Measurements from ENCODE around the gene SLC22A16. TPM values are rescaled to one million over a fixed set of nuclear protein-coding genes. Genes with fewer than 3 reads are reported as not detected.
A peak's percentile ranks its signal among the peaks of the same experiment; 100 is the strongest.

Gene SLC22A16
- total and polyA plus RNA-seq, 2 experiments from 2014 or later, result not detected

- TF ChIP-seq, protein P1, sequence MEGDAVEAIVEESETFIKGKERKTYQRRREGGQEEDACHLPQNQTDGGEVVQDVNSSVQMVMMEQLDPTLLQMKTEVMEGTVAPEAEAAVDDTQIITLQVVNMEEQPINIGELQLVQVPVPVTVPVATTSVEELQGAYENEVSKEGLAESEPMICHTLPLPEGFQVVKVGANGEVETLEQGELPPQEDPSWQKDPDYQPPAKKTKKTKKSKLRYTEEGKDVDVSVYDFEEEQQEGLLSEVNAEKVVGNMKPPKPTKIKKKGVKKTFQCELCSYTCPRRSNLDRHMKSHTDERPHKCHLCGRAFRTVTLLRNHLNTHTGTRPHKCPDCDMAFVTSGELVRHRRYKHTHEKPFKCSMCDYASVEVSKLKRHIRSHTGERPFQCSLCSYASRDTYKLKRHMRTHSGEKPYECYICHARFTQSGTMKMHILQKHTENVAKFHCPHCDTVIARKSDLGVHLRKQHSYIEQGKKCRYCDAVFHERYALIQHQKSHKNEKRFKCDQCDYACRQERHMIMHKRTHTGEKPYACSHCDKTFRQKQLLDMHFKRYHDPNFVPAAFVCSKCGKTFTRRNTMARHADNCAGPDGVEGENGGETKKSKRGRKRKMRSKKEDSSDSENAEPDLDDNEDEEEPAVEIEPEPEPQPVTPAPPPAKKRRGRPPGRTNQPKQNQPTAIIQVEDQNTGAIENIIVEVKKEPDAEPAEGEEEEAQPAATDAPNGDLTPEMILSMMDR (IDR thresholded peaks at IDR 0.05; ENCODE audit: low read depth, low read length), result no peak
- Histone ChIP-seq H3K4me3 (no peak overlapping the region), H3K27me3 (no peaks in the 10 kb centered on the region), H3K9me3 (ENCODE audit: low read depth) (no peaks in the 10 kb centered on the region), H3K27ac (no peak overlapping the region), H3K36me3 (no peaks in the 10 kb centered on the region), H3K4me1 (ENCODE audit: low read depth) (peaks cover 3% of the 10 kb centered on the region)
- DNase-seq (ENCODE audit: low read depth in 1 of 2, low spot score in 1 of 2), result no peak
These were observed 74.7 kb downstream of the SLC22A16 start for GRCh38 chr6:110401585-110402176.

GRCh38 chr6:110400208-110400607 lies 76.2 kb downstream of the SLC22A16 start:
- Histone ChIP-seq H3K4me3 (no peak overlapping the region), H3K36me3 (no peaks in the 10 kb centered on the region), H3K27me3 (no peaks in the 10 kb centered on the region), H3K27ac (no peak overlapping the region), H3K9me3 (ENCODE audit: low read depth) (no peaks in the 10 kb centered on the region), H3K4me1 (ENCODE audit: low read depth) (peaks cover 3% of the 10 kb centered on the region)
- TF ChIP-seq, protein P1 (IDR thresholded peaks at IDR 0.05; ENCODE audit: low read depth, low read length), result no peak
- no peak for DNase-seq (ENCODE audit: low read depth in 1 of 2, low spot score in 1 of 2)

DNA sequence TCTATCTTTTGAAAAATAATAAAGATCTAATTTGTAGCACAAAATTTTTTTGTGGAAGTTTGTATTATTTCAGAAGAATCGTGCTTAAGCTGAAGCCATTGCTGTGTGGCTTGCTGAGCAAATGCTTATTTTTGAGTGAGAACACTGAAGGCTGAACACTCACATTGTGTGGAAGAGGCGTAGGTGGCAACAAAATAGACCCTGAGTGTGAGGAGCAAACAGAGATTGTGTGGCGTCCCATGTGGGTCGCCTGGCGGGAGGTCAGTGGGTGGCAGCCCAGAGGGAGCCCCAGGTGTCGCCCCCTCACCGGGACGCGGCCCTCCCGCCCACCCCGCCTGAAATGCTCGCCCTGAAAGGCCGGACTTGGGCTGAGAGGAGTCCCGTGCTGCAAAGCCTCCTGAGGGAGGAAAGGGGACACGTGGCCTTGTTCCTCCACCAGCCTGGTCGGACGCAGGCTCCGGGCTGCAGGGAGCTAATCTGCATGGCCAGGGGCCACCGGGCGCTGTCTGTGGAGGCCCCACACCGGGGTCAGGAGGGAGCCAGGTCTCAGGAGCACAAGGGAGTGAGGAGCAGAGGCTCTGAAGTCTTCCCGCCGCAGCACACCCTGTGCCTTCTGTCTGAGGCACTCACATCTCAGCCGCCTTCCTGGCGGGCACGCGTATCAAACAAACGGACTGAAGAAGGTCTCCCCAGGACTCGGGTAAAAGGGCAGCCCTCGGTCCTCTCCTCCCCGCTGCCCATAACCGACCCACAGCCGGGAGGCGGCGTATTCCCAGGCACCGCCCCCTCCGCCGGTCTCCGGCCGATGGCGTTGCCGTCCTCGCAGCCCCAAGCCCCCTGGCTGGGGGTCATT lies 77.0 kb downstream of the SLC22A16 start:
- Histone ChIP-seq H3K27ac (no peak overlapping the region), H3K9me3 (ENCODE audit: low read depth) (no peaks in the 10 kb centered on the region), H3K4me3 (no peak overlapping the region), H3K4me1 (ENCODE audit: low read depth) (peaks cover 2% of the 10 kb centered on the region), H3K36me3 (no peaks in the 10 kb centered on the region), H3K27me3 (no peaks in the 10 kb centered on the region)
- TF ChIP-seq, protein P1 (IDR thresholded peaks at IDR 0.05; ENCODE audit: low read depth, low read length), result no peak
- DNase-seq (ENCODE audit: low read depth in 1 of 2, low spot score in 1 of 2), result peak in 1 of 2 donors; percentile 35

DNA sequence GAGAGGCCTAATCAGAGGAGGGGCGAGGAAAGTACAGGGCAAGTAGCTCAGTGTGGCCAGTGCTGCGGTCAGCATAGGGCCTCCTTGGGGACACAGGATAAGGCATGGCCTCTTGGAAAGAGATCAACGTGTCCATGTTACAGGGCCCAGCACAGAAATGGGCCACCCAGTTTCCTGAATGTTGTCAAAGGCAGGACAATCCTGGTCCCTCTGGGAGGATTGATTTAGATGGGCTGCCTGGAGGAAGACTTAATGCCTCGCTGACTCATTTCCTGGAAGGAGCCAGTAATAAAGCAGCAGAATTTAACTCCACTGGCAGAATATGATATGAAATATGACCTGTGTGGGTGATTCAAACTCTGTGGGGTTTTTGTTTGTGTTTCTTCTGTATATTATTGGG lies 77.6 kb downstream of the SLC22A16 start:
- TF ChIP-seq, protein P1 (IDR thresholded peaks at IDR 0.05; ENCODE audit: low read depth, low read length), result no peak
- Histone ChIP-seq H3K9me3 (ENCODE audit: low read depth) (no peaks in the 10 kb centered on the region), H3K4me3 (no peak overlapping the region), H3K36me3 (no peaks in the 10 kb centered on the region), H3K27me3 (no peaks in the 10 kb centered on the region), H3K27ac (no peak overlapping the region), H3K4me1 (ENCODE audit: low read depth) (no peaks in the 10 kb centered on the region)
- DNase-seq (ENCODE audit: low read depth in 1 of 2, low spot score in 1 of 2), result no peak

DNA sequence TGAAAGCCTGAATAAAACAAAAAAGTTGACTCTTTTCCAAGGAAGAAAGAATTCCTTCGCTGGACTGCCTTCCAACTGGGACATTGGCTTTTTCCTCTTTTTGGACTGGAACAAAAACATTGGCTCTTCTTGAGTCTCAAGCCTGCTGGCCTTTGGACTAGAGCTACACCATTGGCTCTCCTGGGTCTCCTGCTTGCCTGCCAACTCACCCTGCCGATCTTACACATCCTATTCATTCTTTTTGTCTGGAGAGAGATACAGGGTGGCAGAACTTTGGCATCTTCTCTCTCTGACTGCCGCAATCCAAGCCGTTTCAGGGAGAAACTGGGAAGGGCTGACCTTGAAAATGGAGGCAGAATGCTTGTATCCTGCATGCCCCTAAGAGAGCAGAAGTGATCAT lies 81.2 kb downstream of the SLC22A16 start:
- TF ChIP-seq, protein P1 (IDR thresholded peaks at IDR 0.05; ENCODE audit: low read depth, low read length), result no peak
- Histone ChIP-seq H3K27ac (no peak overlapping the region), H3K4me1 (ENCODE audit: low read depth) (peaks cover 5% of the 10 kb centered on the region), H3K4me3 (no peak overlapping the region), H3K27me3 (no peaks in the 10 kb centered on the region), H3K9me3 (ENCODE audit: low read depth) (no peaks in the 10 kb centered on the region), H3K36me3 (no peaks in the 10 kb centered on the region)
- DNase-seq (ENCODE audit: low read depth in 1 of 2, low spot score in 1 of 2), result peak in 1 of 2 donors; percentile 17

Data from cardiac muscle cell (in vitro differentiated cells and primary cell).